Sigmoid colon (tissue), 7 donors: ENCODE measurements around the gene USP46. TPM values are rescaled to one million over a fixed set of nuclear protein-coding genes. Genes with fewer than 3 reads are reported as not detected.

Experiments
- DNase-seq: peaks from one replicate; pipeline ENCODE4 v3.0.0-alpha.2; 2019
- H3K27ac ChIP-seq, 4 donors: fragments of 200-600 bp; sonication (generic); one replicate each; pipeline ENCODE4 v1.5.1; 2016 to 2019; ENCODE audit warnings: mild to moderate bottlenecking in 1 of 4
- H3K27me3 ChIP-seq, 3 donors: fragments of 200-600 bp; sonication (generic); one replicate each; pipeline ENCODE4 v1.5.1; 2019; ENCODE audit warnings: mild to moderate bottlenecking in 1 of 3
- H3K36me3 ChIP-seq, 4 donors: fragments of 200-600 bp; sonication (generic); one replicate each; pipeline ENCODE4 v1.5.1; 2016 to 2019
- H3K4me1 ChIP-seq, 4 donors: fragments of 200-600 bp; sonication (generic); one replicate each; pipeline ENCODE4 v1.5.1; 2017 to 2019
- H3K4me3 ChIP-seq, 4 donors: fragments of 200-600 bp; sonication (generic); one replicate each; pipeline ENCODE4 v1.5.1; 2017 to 2019; ENCODE audit warnings: mild to moderate bottlenecking in 2 of 4, moderate library complexity in 1 of 4
- H3K9me3 ChIP-seq, 4 donors: fragments of 200-600 bp in 3 of 4; sonication (generic) in 3 of 4; one replicate each; pipeline versions ENCODE4 v1.5.1 to v1.6.1; 2013 to 2019
- CTCF ChIP-seq, 4 experiments: fragments of 450-650 bp in 3 of 4; fragments of 200-600 bp in 1 of 4; IDR thresholded peaks; one replicate each; pipeline ENCODE4 v1.5.1; 2016 to 2019; ENCODE audit warnings: antibody characterized with exemption in 4 of 4, mild to moderate bottlenecking in 3 of 4, moderate library complexity in 2 of 4
- EP300 ChIP-seq, 4 donors: sonication (generic); formaldehyde crosslinking; IDR thresholded peaks; one replicate each; pipeline ENCODE4 v1.6.1; 2017; ENCODE audit warnings: antibody characterized with exemption in 4 of 4
- POLR2A ChIP-seq, 2 donors: fragments of 450-650 bp; IDR thresholded peaks; one replicate each; pipeline ENCODE4 v1.6.1; 2016; ENCODE audit warnings: antibody characterized with exemption in 2 of 2, mild to moderate bottlenecking in 2 of 2, moderate library complexity in 2 of 2
- POLR2AphosphoS5 ChIP-seq, 4 donors: sonication (generic); formaldehyde crosslinking; IDR thresholded peaks; one replicate each; pipeline ENCODE4 v1.6.1; 2017; ENCODE audit warnings: antibody characterized with exemption in 4 of 4
- WGBS, 2 donors: extraction: QIAGEN DNeasy Blood & Tissue Kit; methylation state at CpG; one replicate each; pipeline ENCODE4 v1.1.7; 2013; 5-methylcytosine and 5-hydroxymethylcytosine counted together
- intact Hi-C: fragments of 100-400 bp; cut with DNase I; formaldehyde crosslinking; loops from one replicate; pipeline ENCODE4 v1.15.1; 2023
- polyA plus RNA-seq, 3 donors: library from polyadenylated mRNA; stranded (reverse); fragments of 200-250 nt; gene quantifications; one replicate each; pipeline ENCODE4 v1.2.3, GENCODE V29; 2013
- total RNA-seq, 4 donors: library from RNA; depleted of rRNA; stranded (reverse); fragments of >200 nt; gene quantifications; one replicate each; pipeline ENCODE4 v1.1.0, GENCODE V29; 2016
- donor health status: healthy with polysubstance abuse.
- donor health status: Bipolar disorder and iron deficiency.
- donor health status: healthy.

USP46 gene
- total and polyA plus RNA-seq, 7 donors, result 3.3 to 9.1 (median 5.0) TPM

GRCh38 chr4:52655506-52655905 lies 3.6 kb downstream of the USP46 start:
- H3K9me3 ChIP-seq, result no peaks in the 10 kb centered on the region
- H3K36me3 ChIP-seq, result no peaks in the 10 kb centered on the region
- H3K27ac ChIP-seq, result no peak overlapping the region
- peaks cover 0 to 26% (median 16%) of the 10 kb centered on the region in 4 donors for H3K4me1 ChIP-seq
- DNase-seq, result no peak
- TF ChIP-seq POLR2A (IDR thresholded peaks at IDR 0.05), result no peak
- intact Hi-C loops, result loop anchor here (5.0 kb wide), 2 partner anchors 207 to 327 kb away; partner anchors contain the start of gene RASL11B
- no peaks in the 10 kb centered on the region for H3K27me3 ChIP-seq
- H3K4me3 ChIP-seq, result no peak overlapping the region

- WGBS, 2 donors, result 73 to 74% methylated on average over 2 of the region's 2 CpGs
- Histone ChIP-seq H3K36me3 (no peaks in the 10 kb centered on the region), H3K4me3 (no peak overlapping the region), H3K9me3 (no peaks in the 10 kb centered on the region), H3K27me3 (no peaks in the 10 kb centered on the region), H3K27ac (no peak overlapping the region), H3K4me1 (peaks cover 0 to 7% (median 1%) of the 10 kb centered on the region in 4 donors)
- TF ChIP-seq POLR2AphosphoS5 (IDR thresholded peaks at IDR 0.05) (no peak), CTCF (IDR thresholded peaks at IDR 0.05) (no peak), EP300 (IDR thresholded peaks at IDR 0.05) (no peak), POLR2A (IDR thresholded peaks at IDR 0.05) (no peak)
- no peak for DNase-seq
- intact Hi-C loops, result no loop called here
These were observed 7.0 kb downstream of the USP46 start for GRCh38 chr4:52651996-52652672.

- Histone ChIP-seq H3K36me3 (no peaks in the 10 kb centered on the region), H3K27ac (no peak overlapping the region), H3K4me3 (no peak overlapping the region), H3K4me1 (peaks cover 0 to 10% (median 6%) of the 10 kb centered on the region in 4 donors), H3K27me3 (no peaks in the 10 kb centered on the region), H3K9me3 (no peaks in the 10 kb centered on the region)
- WGBS, 2 donors, result 76 to 91% methylated on average over 1 of the region's 1 CpG
- DNase-seq, result no peak
- intact Hi-C loops, result no loop called here
- no peak for TF ChIP-seq POLR2AphosphoS5 (IDR thresholded peaks at IDR 0.05)
- TF ChIP-seq CTCF (IDR thresholded peaks at IDR 0.05), result no peak
- no peak for TF ChIP-seq POLR2A (IDR thresholded peaks at IDR 0.05)
- no peak for TF ChIP-seq EP300 (IDR thresholded peaks at IDR 0.05)
These were observed 10.3 kb downstream of the USP46 start for GRCh38 chr4:52648836-52649235.

- DNase-seq, result no peak
- Histone ChIP-seq H3K36me3 (no peaks in the 10 kb centered on the region), H3K27me3 (no peaks in the 10 kb centered on the region), H3K4me3 (no peak overlapping the region), H3K9me3 (no peaks in the 10 kb centered on the region), H3K27ac (no peak overlapping the region), H3K4me1 (peaks cover 0 to 25% (median 13%) of the 10 kb centered on the region in 4 donors)
- intact Hi-C loops, result no loop called here
- TF ChIP-seq POLR2AphosphoS5 (IDR thresholded peaks at IDR 0.05), result no peak
- no peak for TF ChIP-seq EP300 (IDR thresholded peaks at IDR 0.05)
- TF ChIP-seq CTCF (IDR thresholded peaks at IDR 0.05), result no peak
- TF ChIP-seq POLR2A (IDR thresholded peaks at IDR 0.05), result no peak
- WGBS, 2 donors, result 94 to 98% methylated on average over 2 of the region's 2 CpGs
These were observed 12.4 kb downstream of the USP46 start for GRCh38 chr4:52646741-52647140.

- H3K4me1 ChIP-seq, result peaks cover 0 to 32% (median 19%) of the 10 kb centered on the region in 4 donors
- 95 to 97% methylated on average over 3 of the region's 3 CpGs for WGBS, 2 donors
- no peak overlapping the region for H3K27ac ChIP-seq
- H3K36me3 ChIP-seq, result no peaks in the 10 kb centered on the region
- H3K27me3 ChIP-seq, result no peaks in the 10 kb centered on the region
- no peak overlapping the region for H3K4me3 ChIP-seq
- no peak for TF ChIP-seq EP300 (IDR thresholded peaks at IDR 0.05)
- TF ChIP-seq CTCF (IDR thresholded peaks at IDR 0.05), result no peak
- TF ChIP-seq POLR2A (IDR thresholded peaks at IDR 0.05), result no peak
- TF ChIP-seq POLR2AphosphoS5 (IDR thresholded peaks at IDR 0.05), result no peak
- DNase-seq, result no peak
- intact Hi-C loops, result no loop called here
- no peaks in the 10 kb centered on the region for H3K9me3 ChIP-seq
These were observed 13.0 kb downstream of the USP46 start for GRCh38 chr4:52646096-52646495.
